ENCODE results near the gene LRIT1. TPM values are rescaled to one million over a fixed set of nuclear protein-coding genes. Genes with fewer than 3 reads are reported as not detected.

LRIT1 gene
- total RNA-seq, 1 experiment from 2014 or later: not detected

- no peak for TF ChIP-seq TCF7L2 (IDR thresholded peaks at IDR 0.05; ENCODE audit: borderline replicate concordance, extremely low read depth, insufficient read depth, insufficient read length)
- no peak for TF ChIP-seq FOSL1 (IDR thresholded peaks at IDR 0.05; ENCODE audit: low read depth)
- no peak for TF ChIP-seq ZBTB33 (IDR thresholded peaks at IDR 0.05; ENCODE audit: extremely low read depth, insufficient replicate concordance, low read length)
- TF ChIP-seq EZH2phosphoT487 (IDR thresholded peaks at IDR 0.05; ENCODE audit: borderline replicate concordance): no peak
- no peak for TF ChIP-seq POLR2A (IDR thresholded peaks at IDR 0.05; ENCODE audit: borderline replicate concordance, extremely low read depth, insufficient read depth, insufficient read length)
- no peak for TF ChIP-seq POLR2AphosphoS5 (IDR thresholded peaks at IDR 0.05; ENCODE audit: low read depth, low read length)
- TF ChIP-seq CTCF (IDR thresholded peaks at IDR 0.05 in 2 of 3, conservative IDR thresholded peaks at IDR 0.05 in 1 of 3; ENCODE audit: borderline replicate concordance in 1 of 3, insufficient read depth in 1 of 3, low read depth in 2 of 3, low read length in 2 of 3): no peak
- TF ChIP-seq SIN3A (IDR thresholded peaks at IDR 0.05; ENCODE audit: low read depth): no peak
- TF ChIP-seq ELF1 (IDR thresholded peaks at IDR 0.05; ENCODE audit: borderline replicate concordance, low read depth): no peak
Observed at GRCh38 chr10:84190621-84191020, 50.7 kb downstream of the LRIT1 start (continued).

- ChIA-PET CTCF (interaction anchor here (1.8 kb wide), 1 partner anchor 16 kb away, joined by 4 read pairs; no protein-coding TSS in a partner anchor), RAD21 (ENCODE audit: low non-redundant PET in 1 of 2, low total read pairs in 2 of 2, uncharacterized antibody in 2 of 2, unreplicated experiment in 2 of 2) (no interaction called here), POLR2A (no interaction called here)
- no TSS peak for BruUV-seq (replicated peaks)
- Histone ChIP-seq H3K4me2 (ENCODE audit: low read length) (no peak overlapping the region), H3K9me2 (ENCODE audit: insufficient read depth) (no peaks in the 10 kb centered on the region), H3K4me1 (ENCODE audit: control insufficient read depth in 1 of 2, insufficient read depth in 2 of 2, low read length in 2 of 2) (no peaks in the 10 kb centered on the region), H3K9me3 (ENCODE audit: control insufficient read depth in 1 of 2, insufficient read depth in 1 of 2, low read depth in 1 of 2, low read length in 2 of 2) (no peaks in the 10 kb centered on the region), H3K4me3 (replicated peaks in 1 of 2; ENCODE audit: low read depth in 1 of 2, low read length in 2 of 2) (no peak overlapping the region), H3K27ac (ENCODE audit: low read depth, low read length) (no peak overlapping the region), H4K20me1 (ENCODE audit: insufficient read depth) (no peaks in the 10 kb centered on the region), H3K36me3 (ENCODE audit: control insufficient read depth in 1 of 2, insufficient read depth in 2 of 2, low read length in 2 of 2) (no peaks in the 10 kb centered on the region), H2AFZ (ENCODE audit: low read depth, low read length, poor library complexity, severe bottlenecking) (no peak overlapping the region), H3K27me3 (ENCODE audit: insufficient read depth, low read length) (no peaks in the 10 kb centered on the region), H3K79me2 (ENCODE audit: insufficient read depth, low read length) (no peaks in the 10 kb centered on the region), H3K9ac (ENCODE audit: low read length) (no peak overlapping the region)
- no peak for TF ChIP-seq FOSL1 (IDR thresholded peaks at IDR 0.05; ENCODE audit: low read depth)
- TF ChIP-seq CBX3 (IDR thresholded peaks at IDR 0.05; ENCODE audit: low read depth): no peak
- TF ChIP-seq YY1 (IDR thresholded peaks at IDR 0.05; ENCODE audit: extremely low read depth, insufficient replicate concordance, low read depth, low read length): no peak
- no peak for DNase-seq (ENCODE audit: low read depth, low spot score)
- intact Hi-C loops (cut with micrococcal nuclease): no loop called here
- ATAC-seq: no peak
Observed at GRCh38 chr10:84188815-84189214, 52.5 kb downstream of the LRIT1 start.

All from HCT116 (cell line).